ENCODE results near the gene BMPR1B. TPM values are rescaled to one million over a fixed set of nuclear protein-coding genes. Genes with fewer than 3 reads are reported as not detected.

Gene BMPR1B
- total RNA-seq, 1 experiment from 2014 or later = 7.1 TPM

- Histone ChIP-seq H3K9me2 (replicated peaks; ENCODE audit: low read length) (no peaks in the 10 kb centered on the region), H2AFZ (ENCODE audit: low read length) (no peak overlapping the region), H3K27me3 (ENCODE audit: low read length) (no peaks in the 10 kb centered on the region), H3K4me1 (ENCODE audit: insufficient read depth, low read length) (peaks cover 25% of the 10 kb centered on the region), H3K4me2 (ENCODE audit: low read length) (no peak overlapping the region), H3K27ac (ENCODE audit: low read length) (no peak overlapping the region), H3K79me2 (ENCODE audit: low read length) (peaks cover 4% of the 10 kb centered on the region; the same call in 1 of the 2 replicates), H3K4me3 (ENCODE audit: low read length) (no peak overlapping the region), H3K9me3 (ENCODE audit: low read length) (no peaks in the 10 kb centered on the region), H3K9ac (ENCODE audit: low read length) (no peak overlapping the region), H4K20me1 (ENCODE audit: low read length) (no peaks in the 10 kb centered on the region), H3F3A (ENCODE audit: low read length, unreplicated experiment) (no peaks in the 10 kb centered on the region), H3K36me3 (ENCODE audit: low read depth, low read length) (no peaks in the 10 kb centered on the region)
- BruUV-seq (replicated peaks) = no TSS peak
- DNase-seq (no peak), ATAC-seq (no peak)
- intact Hi-C loops (cut with micrococcal nuclease) = no loop called here
- TF ChIP-seq CTCF (conservative IDR thresholded peaks at IDR 0.05; ENCODE audit: low read depth, low read length) (no peak), EZH2phosphoT487 (IDR thresholded peaks at IDR 0.05; ENCODE audit: borderline replicate concordance, low read length) (no peak), EZH2 (IDR thresholded peaks at IDR 0.05; ENCODE audit: low read length, unreplicated experiment) (no peak)
- CTCF ChIA-PET = no interaction called here
- POLR2A ChIA-PET (ENCODE audit: unreplicated experiment) = no interaction called here
These were observed 221.9 kb downstream of the BMPR1B start for GRCh38 chr4:94979621-94980020.

GRCh38 chr4:94995684-94996394, 238.1 kb downstream of the BMPR1B start:
- Histone ChIP-seq H3K27ac (ENCODE audit: low read length) (no peak overlapping the region; the same call in 1 of the 2 replicates), H3K4me3 (ENCODE audit: low read length) (no peak overlapping the region), H4K20me1 (ENCODE audit: low read length) (no peaks in the 10 kb centered on the region), H3F3A (ENCODE audit: low read length, unreplicated experiment) (no peaks in the 10 kb centered on the region), H3K79me2 (ENCODE audit: low read length) (no peaks in the 10 kb centered on the region), H2AFZ (ENCODE audit: low read length) (no peak overlapping the region), H3K9me2 (replicated peaks; ENCODE audit: low read length) (no peaks in the 10 kb centered on the region), H3K4me2 (ENCODE audit: low read length) (no peak overlapping the region), H3K36me3 (ENCODE audit: low read depth, low read length) (no peaks in the 10 kb centered on the region), H3K4me1 (ENCODE audit: insufficient read depth, low read length) (peaks cover 19% of the 10 kb centered on the region), H3K9ac (ENCODE audit: low read length) (no peak overlapping the region), H3K27me3 (ENCODE audit: low read length) (no peaks in the 10 kb centered on the region), H3K9me3 (ENCODE audit: low read length) (no peaks in the 10 kb centered on the region)
- DNase-seq (no peak), ATAC-seq (no peak)
- ChIA-PET CTCF (no interaction called here), POLR2A (ENCODE audit: unreplicated experiment) (no interaction called here)
- BruUV-seq (replicated peaks) = no TSS peak
- TF ChIP-seq EZH2 (IDR thresholded peaks at IDR 0.05; ENCODE audit: low read length, unreplicated experiment) (no peak), CTCF (conservative IDR thresholded peaks at IDR 0.05; ENCODE audit: low read depth, low read length) (no peak), EZH2phosphoT487 (IDR thresholded peaks at IDR 0.05; ENCODE audit: borderline replicate concordance, low read length) (no peak)
- intact Hi-C loops (cut with micrococcal nuclease) = no loop called here

GRCh38 chr4:95000076-95000648, 242.4 kb downstream of the BMPR1B start:
- no peak for ATAC-seq
- intact Hi-C loops (cut with micrococcal nuclease) = no loop called here
- Histone ChIP-seq H3K4me2 (ENCODE audit: low read length) (no peak overlapping the region), H2AFZ (ENCODE audit: low read length) (no peak overlapping the region), H3K36me3 (ENCODE audit: low read depth, low read length) (no peaks in the 10 kb centered on the region), H3K79me2 (ENCODE audit: low read length) (no peaks in the 10 kb centered on the region), H3K27me3 (ENCODE audit: low read length) (no peaks in the 10 kb centered on the region), H3F3A (ENCODE audit: low read length, unreplicated experiment) (no peaks in the 10 kb centered on the region), H3K9ac (ENCODE audit: low read length) (no peak overlapping the region), H3K4me1 (ENCODE audit: insufficient read depth, low read length) (peaks cover 5% of the 10 kb centered on the region; the same call in 1 of the 2 replicates), H3K4me3 (ENCODE audit: low read length) (no peak overlapping the region), H4K20me1 (ENCODE audit: low read length) (no peaks in the 10 kb centered on the region), H3K27ac (ENCODE audit: low read length) (no peak overlapping the region), H3K9me3 (ENCODE audit: low read length) (no peaks in the 10 kb centered on the region), H3K9me2 (replicated peaks; ENCODE audit: low read length) (no peaks in the 10 kb centered on the region)
- DNase-seq = no peak
- TF ChIP-seq CTCF (conservative IDR thresholded peaks at IDR 0.05; ENCODE audit: low read depth, low read length) (no peak), EZH2phosphoT487 (IDR thresholded peaks at IDR 0.05; ENCODE audit: borderline replicate concordance, low read length) (no peak), EZH2 (IDR thresholded peaks at IDR 0.05; ENCODE audit: low read length, unreplicated experiment) (no peak)
- CTCF ChIA-PET = no interaction called here
- no TSS peak for BruUV-seq (replicated peaks)
- POLR2A ChIA-PET (ENCODE audit: unreplicated experiment) = no interaction called here

Measured in PC-3 (cell line).